LoVo (cell line): ENCODE data around the gene GPATCH8.
A peak's percentile ranks its signal among the peaks of the same experiment; 100 is the strongest.
"Not testable (repeated sequence)": the region's sequence is repeated elsewhere in the genome, so short reads cannot be mapped to it uniquely, and the experiment has no call there.

ENCODE experiments used
- DNase-seq: peaks from one replicate; pipeline ENCODE4 v3.0.0-alpha.2; 2016; ENCODE audit warnings: low spot score

Gene GPATCH8

DNA sequence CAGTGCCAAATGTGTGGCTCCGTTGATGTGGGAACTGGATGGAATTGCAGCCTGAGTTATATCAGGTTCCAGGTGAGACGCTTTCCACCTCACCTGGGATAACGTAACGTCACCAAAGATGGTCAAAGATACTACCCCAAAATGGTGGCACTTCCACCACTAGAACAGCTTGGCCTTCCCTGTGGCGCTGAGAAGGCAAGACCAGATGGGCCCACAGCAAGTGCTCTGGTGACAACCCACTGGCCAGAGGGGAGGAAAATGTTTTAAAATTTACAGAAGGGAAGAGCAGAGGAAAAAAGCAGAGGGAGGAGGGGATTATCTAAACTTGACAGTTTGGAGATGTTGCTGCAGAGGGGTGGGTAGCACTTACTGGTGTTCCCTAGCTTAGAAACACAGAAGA is 106.3 kb downstream of the GPATCH8 start:
- DNase-seq: no peak

DNA sequence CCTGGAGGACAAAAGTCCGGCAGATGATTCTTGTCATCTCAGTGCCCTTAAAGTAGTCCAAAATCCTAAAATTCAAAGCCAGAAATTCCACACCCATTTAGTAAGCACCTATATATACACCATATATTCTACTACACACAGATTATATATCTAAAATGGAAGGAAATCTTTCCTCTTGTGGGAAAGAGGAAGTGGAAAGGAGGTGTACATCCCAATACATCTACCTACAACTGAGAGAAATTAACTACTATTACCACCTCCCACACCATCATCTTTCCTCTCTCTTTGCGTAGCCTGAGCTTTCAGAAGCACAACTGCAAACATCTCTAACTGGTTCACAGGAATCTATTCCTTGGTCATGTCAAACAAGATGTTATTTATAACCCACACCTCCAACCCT is 108.4 kb downstream of the GPATCH8 start:
- no peak for DNase-seq

DNA sequence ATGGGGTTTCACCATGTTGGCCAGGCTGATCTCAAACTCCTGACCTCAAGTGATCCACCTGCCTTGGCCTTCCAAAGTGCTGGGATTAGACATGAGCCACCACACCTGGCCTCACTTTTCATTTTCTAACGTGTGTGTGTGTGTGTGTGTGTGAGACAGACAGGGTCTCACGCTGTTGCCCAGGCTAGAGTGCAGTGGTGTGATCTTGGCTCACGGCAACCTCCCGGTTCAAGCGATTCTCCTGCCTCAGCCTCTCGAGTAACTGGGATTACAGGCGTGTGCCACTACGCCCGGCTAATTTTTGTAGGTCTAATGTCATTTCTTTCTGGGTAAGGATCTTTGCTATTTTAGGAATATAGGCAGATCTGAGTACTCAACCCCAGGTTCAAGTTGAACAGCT is 109.1 kb downstream of the GPATCH8 start:
- DNase-seq: not testable (repeated sequence)

DNA sequence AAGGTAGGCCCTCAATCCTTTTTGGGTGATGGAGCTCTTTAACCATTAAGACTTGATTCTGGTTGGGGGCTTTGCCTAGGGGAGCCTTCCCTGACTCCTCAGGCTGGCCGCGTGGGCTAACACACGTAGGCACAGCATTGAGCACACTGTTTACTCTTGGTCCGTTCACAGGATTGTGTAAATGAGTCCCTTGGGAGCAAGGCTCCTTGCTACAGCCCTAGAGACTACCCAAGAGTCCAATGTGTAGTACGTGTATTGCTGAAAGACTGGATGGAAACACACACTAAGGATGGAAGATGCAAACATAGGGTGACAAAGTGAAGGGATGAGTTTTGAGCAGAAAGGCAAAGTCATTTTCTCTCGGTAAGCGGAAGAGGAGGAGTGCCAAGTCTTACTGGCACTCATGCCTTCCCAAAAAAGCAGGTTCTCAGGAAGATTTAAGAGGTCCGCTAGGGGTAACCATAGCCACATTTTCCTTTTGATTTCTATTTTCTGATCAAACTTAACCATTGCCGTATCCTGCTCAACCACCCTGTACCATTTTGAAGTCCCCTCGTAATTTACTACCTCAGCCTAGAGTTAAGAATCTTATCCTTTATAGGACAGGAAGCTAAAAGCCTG is 112.8 kb downstream of the GPATCH8 start:
- DNase-seq: no peak

DNA sequence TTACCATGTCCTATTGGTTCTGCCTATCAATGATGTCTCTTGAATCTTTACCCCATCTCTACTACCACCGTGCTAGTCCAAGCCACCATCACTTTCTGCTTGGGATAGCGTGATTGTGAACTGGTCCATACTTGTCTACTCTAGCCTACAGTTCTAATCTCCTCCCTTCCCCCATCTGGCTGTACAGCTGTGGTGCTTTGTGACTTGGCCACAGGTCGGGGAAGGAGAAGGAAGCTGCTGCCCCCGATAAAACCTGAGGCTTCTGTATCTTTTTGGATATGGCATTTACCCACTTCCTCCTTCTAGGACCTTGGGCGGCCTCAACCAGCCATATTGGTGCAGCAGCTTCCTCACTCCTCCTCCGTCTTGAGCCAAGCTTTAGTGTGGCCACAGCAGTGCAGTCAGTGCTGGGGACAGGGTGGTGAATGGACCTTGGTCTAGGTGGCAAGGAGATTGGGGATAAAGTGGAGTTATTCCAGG is 113.4 kb downstream of the GPATCH8 start:
- DNase-seq: no peak

DNA sequence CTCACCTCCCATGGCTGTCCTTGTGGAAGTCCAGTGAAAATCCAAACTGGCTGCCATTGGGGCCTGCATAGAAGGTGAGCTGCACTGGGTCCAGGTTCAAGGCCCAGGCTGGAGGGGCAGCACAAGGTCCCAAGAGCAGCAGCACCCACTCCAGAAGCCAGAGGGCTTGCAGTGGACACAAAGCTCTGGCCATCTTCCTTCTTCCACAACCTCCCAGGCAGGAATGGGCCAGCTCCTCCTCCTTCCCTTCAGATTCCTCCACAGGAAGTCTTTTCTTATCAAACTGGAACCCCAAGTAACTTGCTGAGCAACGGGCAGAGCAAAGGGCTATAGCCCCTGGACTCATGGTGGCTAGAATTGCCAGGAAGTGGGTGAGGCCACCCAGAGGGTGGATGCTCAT is 113.9 kb downstream of the GPATCH8 start, which contains the start of gene ITGA2B:
ITGA2B (minus strand) TSS at position 369 of the 400 bp plus-strand sequence; CDS start at position 193, 176 bp downstream.
- DNase-seq: no peak

DNA sequence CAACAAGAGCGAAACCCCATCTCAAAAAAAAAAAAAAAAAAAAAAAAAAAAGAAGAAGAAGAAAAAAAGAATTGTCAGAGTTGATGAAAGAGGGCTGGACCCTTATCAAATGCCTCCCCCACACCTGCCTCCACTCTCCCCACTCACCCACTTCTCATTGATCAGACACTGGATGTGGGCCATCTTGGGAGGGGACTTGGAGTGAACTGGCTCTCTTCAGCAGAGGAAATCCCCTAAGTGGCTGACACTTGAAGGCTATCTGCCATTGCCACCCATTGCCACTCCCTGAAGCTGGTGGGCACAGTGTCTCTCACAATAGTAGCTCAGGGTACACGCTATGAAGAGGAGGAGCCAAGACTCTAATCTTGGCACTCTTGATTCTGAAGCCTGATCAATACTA is 115.4 kb downstream of the GPATCH8 start:
- no peak for DNase-seq

DNA sequence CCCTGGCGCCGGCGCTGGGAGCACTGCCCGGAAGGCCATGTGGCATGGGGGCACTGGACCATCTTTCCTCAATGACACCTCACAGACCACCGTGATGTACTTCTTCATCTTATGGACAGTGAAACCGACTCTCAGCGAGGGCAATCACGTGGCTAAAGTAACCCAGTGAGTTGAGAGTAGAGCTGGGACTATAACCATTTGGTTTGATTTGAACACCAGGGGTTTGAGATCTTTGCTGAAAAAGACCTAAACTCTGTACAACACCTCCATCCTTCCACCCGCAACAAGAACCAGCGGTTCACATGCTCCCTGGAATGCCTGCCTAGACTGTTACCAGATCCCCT is 117.1 kb downstream of the GPATCH8 start:
- DNase-seq: no peak

DNA sequence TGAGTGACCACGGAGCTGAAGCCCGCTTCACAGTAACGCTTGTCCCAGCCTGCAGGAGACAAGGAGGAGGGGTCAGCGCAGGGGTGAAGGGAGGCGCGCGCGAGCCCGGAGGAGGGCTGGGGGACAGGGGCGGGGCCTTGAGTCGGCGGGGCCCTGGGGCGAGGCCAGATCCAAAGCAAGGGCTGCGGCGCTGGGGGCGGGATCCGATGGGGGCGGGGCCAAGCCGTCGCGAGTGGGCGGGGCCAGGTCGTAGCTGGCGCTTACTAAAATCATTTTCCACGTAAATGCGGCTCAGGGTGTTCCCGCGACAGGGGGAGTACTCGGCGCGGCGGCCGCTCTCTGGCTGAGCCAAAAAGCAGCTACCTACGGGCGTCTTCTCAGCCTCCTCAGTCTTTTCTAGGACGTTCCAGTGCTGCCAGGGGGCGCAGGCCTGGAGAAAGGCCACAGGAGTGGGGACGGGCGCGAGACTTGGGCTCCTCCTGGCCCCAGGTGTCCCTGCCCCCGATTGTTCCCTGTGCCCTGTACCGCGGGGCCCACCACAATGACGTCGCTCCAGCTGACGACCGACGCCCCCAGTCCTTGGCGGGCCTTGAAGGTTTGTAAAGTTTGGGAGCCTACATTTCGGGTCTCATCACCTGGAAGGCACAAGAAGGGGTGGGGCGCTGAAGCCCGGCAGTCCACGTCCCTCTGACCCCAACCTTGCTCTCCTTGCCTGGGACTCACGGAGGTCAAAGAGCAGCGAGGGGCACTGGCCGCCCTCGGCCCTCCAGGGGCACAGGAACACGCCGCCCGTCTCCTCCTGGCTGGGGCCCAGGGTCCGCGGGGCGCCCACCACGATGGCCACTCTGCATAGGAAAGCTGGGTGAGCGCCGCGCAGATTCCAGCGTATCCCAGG is 117.7 kb downstream of the GPATCH8 start:
- peak; percentile 86 for DNase-seq

DNA sequence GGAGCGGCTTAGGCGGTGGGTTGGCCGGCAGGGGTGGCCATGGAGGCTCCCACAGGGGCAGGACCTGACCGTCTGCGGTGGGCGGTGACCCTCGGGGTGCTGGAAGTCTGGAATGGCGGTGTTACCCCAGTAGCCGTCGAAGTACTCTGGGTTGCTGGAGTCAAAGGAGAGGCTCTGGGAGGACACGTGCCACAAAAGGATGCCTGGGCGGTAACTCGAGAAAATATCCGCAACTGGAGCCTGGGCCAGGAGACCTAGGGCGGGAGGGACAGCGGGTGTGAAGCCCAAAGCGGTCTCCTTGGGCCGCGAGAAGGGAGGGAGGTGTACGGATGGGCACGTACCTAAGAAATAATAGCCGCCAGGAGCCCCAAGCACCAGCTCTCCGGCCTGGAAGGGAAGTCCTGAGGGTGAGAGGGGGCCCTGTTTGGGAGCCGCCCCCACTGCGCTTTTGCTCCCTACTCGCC is 118.4 kb downstream of the GPATCH8 start:
- no peak for DNase-seq

DNA sequence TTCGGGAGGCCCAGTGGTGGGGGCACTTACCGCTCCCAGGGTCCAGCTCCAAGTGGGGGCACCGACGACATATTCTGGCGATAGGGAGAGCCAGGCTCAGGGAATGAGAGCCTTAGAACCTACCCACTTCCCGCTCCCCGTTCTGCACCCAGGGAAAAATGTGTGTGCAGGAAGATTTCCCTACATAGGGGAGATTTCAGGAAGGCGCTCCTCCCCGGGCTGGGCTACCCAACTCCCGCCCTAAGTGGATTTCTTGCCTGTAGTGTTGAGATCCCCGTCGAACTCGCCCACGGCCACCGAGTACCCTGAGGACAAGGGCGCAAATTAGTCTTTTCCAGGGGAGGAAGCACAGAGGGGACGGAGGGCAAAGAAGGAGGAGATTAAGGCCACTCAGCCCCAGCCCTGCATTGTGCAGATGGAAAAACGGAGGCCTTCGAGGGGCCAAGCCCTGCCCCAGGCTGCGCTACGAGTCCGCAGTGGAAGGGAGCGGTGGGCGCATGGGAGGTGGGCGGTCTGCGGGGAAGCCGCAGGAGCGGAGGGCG is 118.9 kb downstream of the GPATCH8 start:
- no peak for DNase-seq

DNA sequence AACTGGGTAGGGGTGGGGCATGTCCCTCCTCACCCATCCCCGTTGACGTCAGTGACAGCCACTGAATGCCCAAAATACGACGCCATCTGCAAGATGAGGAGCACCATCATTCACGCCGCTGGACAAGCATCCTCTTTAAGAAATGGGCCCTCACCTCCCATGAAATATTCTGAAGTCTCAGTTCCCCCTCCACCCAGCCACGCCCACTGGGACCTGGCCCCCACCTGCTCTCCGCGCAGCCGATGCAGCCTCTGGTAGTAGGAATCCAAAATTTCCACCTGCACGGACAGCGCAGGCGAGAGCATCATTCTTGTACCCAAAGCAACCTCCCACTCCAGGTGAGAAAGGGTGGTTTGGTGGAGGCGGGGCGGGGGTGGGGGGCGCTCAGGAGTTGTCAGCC is 119.3 kb downstream of the GPATCH8 start:
- DNase-seq: no peak

DNA sequence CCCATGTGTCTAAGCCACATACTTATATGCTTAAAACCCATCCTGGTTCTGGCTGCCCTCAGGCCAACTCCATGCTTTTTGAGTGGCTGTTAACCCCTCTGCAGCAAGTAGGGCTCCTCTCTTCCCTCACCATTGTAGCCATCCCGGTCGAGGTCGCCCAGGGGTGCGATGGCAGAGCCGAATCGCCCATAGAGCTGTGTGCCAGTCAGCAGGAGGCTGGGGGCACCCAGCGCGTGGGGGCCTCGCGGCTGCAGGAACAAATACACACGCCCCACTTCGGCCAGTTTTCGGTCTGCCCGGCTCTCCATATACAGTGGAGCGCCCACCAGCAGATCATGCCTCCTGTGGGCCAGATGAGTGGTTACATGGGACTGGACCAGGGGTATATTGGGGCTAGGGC is 119.8 kb downstream of the GPATCH8 start:
- no peak for DNase-seq

DNA sequence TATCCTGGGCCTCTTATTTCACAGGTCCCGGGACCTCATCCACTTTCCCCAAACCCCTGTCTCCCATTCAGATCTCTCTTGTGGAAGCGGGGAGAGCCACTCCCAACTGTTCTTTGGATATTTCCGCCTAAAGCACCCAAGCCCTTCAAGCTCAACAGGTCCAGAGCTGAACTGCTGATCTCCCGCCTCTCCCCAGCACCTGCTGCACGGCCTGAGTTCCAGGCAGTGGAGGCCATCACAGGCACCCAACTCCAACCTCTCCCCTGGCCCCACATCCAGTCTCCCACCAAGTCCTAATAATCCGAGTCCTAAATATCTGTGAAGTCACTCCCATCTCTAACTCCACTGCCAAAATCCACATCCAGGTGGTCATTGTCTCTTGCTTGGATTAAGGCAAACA is 120.3 kb downstream of the GPATCH8 start:
- DNase-seq: no peak

DNA sequence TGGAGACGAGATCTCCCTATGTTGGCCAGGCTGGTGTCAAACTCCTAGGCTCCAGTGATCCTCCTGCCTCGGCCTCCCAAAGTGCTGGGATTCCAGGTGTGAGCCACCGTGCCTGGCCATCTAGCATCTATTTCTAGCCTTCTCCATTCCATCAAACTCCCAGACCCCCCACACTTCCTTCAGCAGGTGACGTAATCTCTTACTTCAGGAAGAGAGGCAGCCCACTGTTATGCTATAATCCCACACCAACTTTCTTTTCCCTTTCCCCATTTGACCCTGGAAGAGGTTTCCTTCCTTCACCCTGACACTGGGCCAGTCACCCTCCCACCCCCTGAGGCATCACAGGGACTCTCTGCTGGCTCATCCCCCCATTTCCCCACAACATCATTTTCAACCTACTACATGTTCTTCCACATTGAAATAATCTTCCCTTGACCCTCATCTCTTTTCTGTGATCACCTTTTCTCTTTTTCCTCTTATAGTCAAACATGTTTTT is 121.3 kb downstream of the GPATCH8 start:
- no peak for DNase-seq

DNA sequence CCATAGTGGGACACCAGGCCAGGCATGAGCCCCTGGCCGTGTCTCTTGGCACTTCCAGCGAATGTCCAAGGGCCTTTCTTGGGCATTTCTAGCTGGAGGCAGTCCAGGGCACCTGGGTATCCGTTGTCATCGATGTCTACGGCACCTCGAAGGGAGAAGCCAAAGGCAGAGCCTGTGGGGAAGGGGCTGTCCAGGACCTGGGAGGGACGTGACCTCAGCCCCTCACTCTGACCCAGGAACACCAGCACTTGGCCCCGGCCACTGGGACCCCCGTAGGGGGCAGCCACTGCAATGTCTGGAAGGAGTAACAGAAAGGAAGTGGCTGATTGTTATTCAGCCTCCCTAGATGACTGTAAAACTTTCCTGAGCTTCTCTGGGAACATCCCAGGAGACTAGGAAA is 122.4 kb downstream of the GPATCH8 start:
- no peak for DNase-seq

DNA sequence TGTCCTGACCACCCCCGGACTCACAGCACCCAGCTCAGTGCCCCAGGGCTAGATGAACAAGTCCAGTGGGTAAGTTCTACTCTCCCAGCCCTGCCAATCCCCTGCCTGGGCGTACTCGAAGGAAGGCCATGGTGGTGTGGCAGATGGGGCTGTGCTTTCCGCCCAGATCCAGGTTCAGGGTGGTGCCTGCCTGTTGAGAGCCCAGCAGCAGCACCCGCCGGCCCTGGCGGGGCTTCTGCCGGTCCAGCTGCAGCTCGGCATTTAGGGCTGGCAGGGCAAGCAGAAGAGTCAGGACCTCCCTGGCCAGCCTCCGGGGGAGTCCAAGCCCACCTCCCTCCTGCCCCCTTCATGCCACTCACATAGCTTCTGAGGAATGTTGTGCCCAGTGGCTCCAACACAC is 123.3 kb downstream of the GPATCH8 start:
- DNase-seq: no peak

DNA sequence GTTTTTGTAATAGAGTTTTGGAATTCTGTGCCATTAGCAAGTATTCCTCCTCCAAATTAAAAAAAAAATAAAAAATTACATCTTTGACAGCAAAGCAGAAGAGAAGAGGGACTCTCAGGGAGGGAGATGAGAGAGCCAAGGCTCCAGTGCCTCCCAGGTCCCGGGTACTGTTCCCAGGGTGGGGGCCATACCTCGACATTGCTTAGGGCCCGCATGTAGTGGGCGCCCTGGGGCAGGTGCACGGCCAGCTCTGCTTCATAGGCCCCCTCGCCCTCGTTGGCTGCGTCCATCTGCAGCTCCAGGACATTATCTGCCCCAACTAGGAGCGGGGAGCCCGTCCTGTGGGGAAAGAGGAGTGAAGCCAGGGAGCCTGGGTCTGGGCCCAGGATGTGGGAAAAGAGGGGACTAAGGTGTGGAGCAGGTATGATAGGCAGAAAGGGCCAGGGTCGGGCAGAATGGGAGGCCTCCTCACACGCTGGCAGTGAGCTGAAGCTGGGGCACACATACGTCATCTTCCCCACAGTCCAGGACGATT is 125.0 kb downstream of the GPATCH8 start:
- DNase-seq: no peak

DNA sequence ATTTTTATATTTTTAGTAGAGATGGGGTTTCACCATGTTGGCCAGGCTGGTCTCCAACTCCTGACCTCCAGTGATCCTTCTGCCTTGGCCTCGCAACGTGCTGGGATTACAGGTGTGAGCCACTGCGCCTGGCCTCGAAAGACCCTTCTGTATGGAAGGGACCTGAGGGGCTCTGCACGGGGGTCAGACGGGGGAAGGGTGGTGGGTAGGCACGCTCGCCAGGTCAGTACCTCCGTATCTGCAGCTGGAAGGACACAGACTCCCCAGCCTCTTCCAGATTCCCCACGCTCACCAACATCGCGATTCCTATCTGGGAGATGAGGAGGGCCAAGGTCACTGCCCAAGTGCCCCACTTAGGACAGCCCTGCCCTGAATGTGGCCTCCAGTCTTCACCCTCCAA is 126.4 kb downstream of the GPATCH8 start:
- DNase-seq: no peak

DNA sequence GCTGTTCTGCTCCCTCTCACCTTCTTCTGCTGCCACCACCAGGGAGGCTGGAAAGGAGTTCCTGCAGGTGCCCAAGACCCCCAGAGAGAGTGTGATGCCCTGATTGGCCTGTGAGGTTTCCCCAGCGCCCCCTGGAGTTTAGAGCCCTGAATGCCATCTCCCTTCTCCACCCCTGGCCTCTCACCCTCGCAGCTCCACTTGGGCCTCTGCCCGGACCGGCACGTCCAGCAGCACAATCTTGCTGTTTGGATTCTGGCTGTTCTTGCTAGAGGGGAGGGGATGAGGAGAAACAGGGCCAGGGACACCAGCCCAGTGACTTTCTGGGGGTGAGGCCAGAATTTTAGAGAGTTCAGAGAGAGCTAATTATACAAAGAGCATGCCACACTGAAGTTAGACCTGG is 127.1 kb downstream of the GPATCH8 start:
- DNase-seq: no peak

DNA sequence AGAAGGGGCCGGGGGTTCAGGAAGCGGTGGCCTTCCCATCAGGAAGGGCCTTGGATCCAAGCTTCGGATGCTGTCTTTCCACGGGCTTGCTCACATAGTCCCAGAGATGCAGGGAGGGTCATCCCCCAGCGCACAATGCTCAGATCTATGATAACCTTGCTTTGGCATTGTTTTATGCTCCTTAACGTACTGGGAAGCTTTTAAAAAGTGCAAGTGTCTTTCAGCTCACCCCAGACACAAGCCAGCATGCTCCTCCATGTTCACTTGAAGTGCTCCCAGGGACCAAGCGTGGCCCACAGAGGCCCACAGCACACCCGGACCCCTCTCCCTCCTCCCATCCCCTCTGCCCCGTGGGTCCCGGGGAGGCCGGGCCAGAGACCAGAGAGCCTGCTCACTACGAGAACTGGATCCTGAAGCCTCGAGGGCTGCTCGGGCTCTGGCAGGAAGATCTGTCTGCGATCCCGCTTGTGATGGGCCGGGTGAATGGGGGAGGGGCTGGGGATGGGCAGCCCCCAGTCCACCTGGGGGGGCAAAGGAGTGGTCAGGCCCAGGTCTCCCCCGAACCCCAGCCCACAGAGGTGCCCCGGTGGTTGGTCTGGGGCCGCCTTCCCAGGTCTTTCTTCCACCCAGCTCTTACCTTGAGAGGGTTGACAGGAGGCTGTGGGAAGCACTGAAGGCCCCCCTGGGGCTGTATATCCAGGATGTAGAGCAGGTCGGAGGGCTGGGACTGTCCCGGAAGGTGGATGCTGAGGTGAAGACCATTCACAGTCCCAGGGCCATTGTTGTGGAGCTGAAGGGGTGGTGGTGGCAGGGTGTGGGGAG is 127.8 kb downstream of the GPATCH8 start:
- no peak for DNase-seq
